ENCODE measurements around the gene CERCAM.

- no peak for TF ChIP-seq CTCF (conservative IDR thresholded peaks at IDR 0.05; ENCODE audit: low read depth, low read length)
- TF ChIP-seq EZH2 (IDR thresholded peaks at IDR 0.05; ENCODE audit: low read length, unreplicated experiment), result no peak
Measured at GRCh38 chr9:128428644-128429512, 8.2 kb downstream of the CERCAM start.

All from PC-3 (cell line).